Endodermal cell (in vitro differentiated cells): Measurements from ENCODE around the gene ALDH7A1. TPM values are rescaled to one million over a fixed set of nuclear protein-coding genes. Genes with fewer than 3 reads are reported as not detected.

ENCODE experiments used
- DNase-seq: peaks from one replicate; pipeline ENCODE4 v3.0.0-alpha.2; 2017
- H3K27ac ChIP-seq: 2 replicates; pipeline ENCODE4 v1.5.1; 2013; ENCODE audit warnings: mild to moderate bottlenecking, low read depth, low read length, moderate library complexity
- H3K27me3 ChIP-seq: 2 replicates; pipeline ENCODE4 v1.6.1; 2013; ENCODE audit warnings: mild to moderate bottlenecking, low read length, moderate library complexity; ENCODE audit not compliant: insufficient read depth, control insufficient read depth, poor library complexity, severe bottlenecking
- H3K36me3 ChIP-seq: 2 replicates; pipeline ENCODE4 v1.7.0; 2013; ENCODE audit warnings: mild to moderate bottlenecking, low read length, moderate library complexity; ENCODE audit not compliant: control insufficient read depth, insufficient read depth
- H3K4me1 ChIP-seq: one replicate; pipeline ENCODE4 v1.7.0; 2013; ENCODE audit warnings: low read length; ENCODE audit not compliant: control insufficient read depth, insufficient read depth
- H3K4me3 ChIP-seq: 2 replicates; pipeline ENCODE4 v1.5.1; 2013; ENCODE audit warnings: mild to moderate bottlenecking, low read length, moderate library complexity
- H3K9ac ChIP-seq: 2 replicates; pipeline ENCODE4 v1.6.1; 2013; ENCODE audit warnings: mild to moderate bottlenecking, low read length, moderate library complexity; ENCODE audit not compliant: poor library complexity, severe bottlenecking; ENCODE audit errors: extremely low read depth
- H3K9me3 ChIP-seq: 2 replicates; pipeline ENCODE4 v1.6.1; 2013; ENCODE audit warnings: mild to moderate bottlenecking, low read length, moderate library complexity; ENCODE audit not compliant: control insufficient read depth
- H3K27ac Mint-ChIP-seq: 2 replicates; pipeline ENCODE4 v1.8.0; 2020; ENCODE audit warnings: mixed read lengths
- H3K27me3 Mint-ChIP-seq: 2 replicates; pipeline ENCODE4 v1.8.0; 2021; ENCODE audit warnings: mild to moderate bottlenecking, mixed read lengths; ENCODE audit not compliant: insufficient read depth
- H3K36me3 Mint-ChIP-seq: 2 replicates; pipeline ENCODE4 v1.8.0; 2020; ENCODE audit warnings: low read depth, mixed read lengths
- H3K4me1 Mint-ChIP-seq: 2 replicates; pipeline ENCODE4 v1.8.0; 2020; ENCODE audit warnings: mixed read lengths
- H3K4me3 Mint-ChIP-seq: 2 replicates; pipeline ENCODE4 v1.8.0; 2020; ENCODE audit warnings: mild to moderate bottlenecking, moderate library complexity, mixed read lengths
- H3K9me3 Mint-ChIP-seq: 2 replicates; pipeline ENCODE4 v1.8.0; 2020; ENCODE audit warnings: mild to moderate bottlenecking, mixed read lengths
- CTCF ChIP-seq: fragments of 200-600 bp; sonication (generic); conservative IDR thresholded peaks from 2 replicates; pipeline ENCODE4 v1.5.0; 2021; ENCODE audit warnings: antibody characterized with exemption, mild to moderate bottlenecking
- WGBS, 2 experiments: methylation state at CpG; one replicate each; pipeline versions ENCODE4 v1.1.5 to v1.1.7; 2013; ENCODE audit warnings: missing lambda C conversion rate in 2 of 2, mixed read lengths in 1 of 2; ENCODE audit not compliant: insufficient coverage in 1 of 2, insufficient read length in 1 of 2; 5-methylcytosine and 5-hydroxymethylcytosine counted together
- total RNA-seq, 2 donors: library from RNA; stranded (reverse); fragmentation: NEBNext Ultra II Directional in 1 of 2; extraction: Animal tissue kit (Norgen Biotek cat#: 25700) in 1 of 2; gene quantifications; 2 replicates in 1 of 2; 3 replicates in 1 of 2; pipeline ENCODE4 v1.2.1, GENCODE V29; 2021

The ALDH7A1 gene
- total RNA-seq, 2 donors from 2014 or later = 133 to 192 TPM

GRCh38 chr5:126576974-126577373 is 18.0 kb downstream of the ALDH7A1 start:
- no peak for TF ChIP-seq CTCF
- DNase-seq = no peak
- peaks cover 68% of the 10 kb centered on the region for H3K36me3 Mint-ChIP-seq
- Histone ChIP-seq H3K4me1 (no peaks in the 10 kb centered on the region), H3K9ac (no peak overlapping the region), H3K9me3 (no peaks in the 10 kb centered on the region), H3K27me3 (no peaks in the 10 kb centered on the region), H3K27ac (no peak overlapping the region), H3K4me3 (no peak overlapping the region), H3K36me3 (peaks cover 73% of the 10 kb centered on the region)
- WGBS, 2 experiments = 94 to 98% methylated on average over 5 of the region's 5 CpGs
- no peaks in the 10 kb centered on the region for H3K4me1 Mint-ChIP-seq
- H3K4me3 Mint-ChIP-seq = no peak overlapping the region
- H3K9me3 Mint-ChIP-seq = no peaks in the 10 kb centered on the region
- no peak overlapping the region for H3K27ac Mint-ChIP-seq
- no peaks in the 10 kb centered on the region for H3K27me3 Mint-ChIP-seq

- H3K4me3 ChIP-seq = no peak overlapping the region
- peaks cover 60% of the 10 kb centered on the region for H3K36me3 Mint-ChIP-seq
- TF ChIP-seq CTCF = no peak
- DNase-seq = no peak
- no peaks in the 10 kb centered on the region for H3K4me1 ChIP-seq
- no peak overlapping the region for H3K9ac ChIP-seq
- H3K9me3 Mint-ChIP-seq = no peaks in the 10 kb centered on the region
- H3K4me3 Mint-ChIP-seq = no peak overlapping the region
- no peaks in the 10 kb centered on the region for H3K9me3 ChIP-seq
- no peaks in the 10 kb centered on the region for H3K27me3 ChIP-seq
- H3K36me3 ChIP-seq = peaks cover 66% of the 10 kb centered on the region
- WGBS, 2 experiments = 96% methylated on average over 10 of the region's 10 CpGs
- no peaks in the 10 kb centered on the region for H3K4me1 Mint-ChIP-seq
- no peak overlapping the region for H3K27ac Mint-ChIP-seq
- no peak overlapping the region for H3K27ac ChIP-seq
- H3K27me3 Mint-ChIP-seq = no peaks in the 10 kb centered on the region
These were observed 19.4 kb downstream of the ALDH7A1 start for GRCh38 chr5:126575644-126576043.

GRCh38 chr5:126568206-126568755 is 26.7 kb downstream of the ALDH7A1 start:
- H3K9me3 Mint-ChIP-seq = no peaks in the 10 kb centered on the region
- Histone ChIP-seq H3K36me3 (peaks cover 75% of the 10 kb centered on the region), H3K4me3 (no peak overlapping the region), H3K27me3 (no peaks in the 10 kb centered on the region), H3K9ac (no peak overlapping the region), H3K9me3 (no peaks in the 10 kb centered on the region), H3K4me1 (no peaks in the 10 kb centered on the region), H3K27ac (no peak overlapping the region)
- no peak overlapping the region for H3K27ac Mint-ChIP-seq
- no peak for DNase-seq
- peaks cover 74% of the 10 kb centered on the region for H3K36me3 Mint-ChIP-seq
- WGBS, 2 experiments = 97% methylated on average over 4 of the region's 4 CpGs; no CpG with 5 or more reads in 1 of the 2 experiments
- H3K27me3 Mint-ChIP-seq = no peaks in the 10 kb centered on the region
- H3K4me3 Mint-ChIP-seq = no peak overlapping the region
- no peak for TF ChIP-seq CTCF
- no peaks in the 10 kb centered on the region for H3K4me1 Mint-ChIP-seq
